HFF-Myc (cell line): ENCODE results near the gene FIGNL2.
A peak's percentile ranks its signal among the peaks of the same experiment; 100 is the strongest.

Experiments used
- DNase-seq: peaks from one replicate; pipeline ENCODE4 v3.0.0-alpha.2; 2011; ENCODE audit warnings: low read depth; ENCODE audit errors: extremely low read depth
- H3K4me3 ChIP-seq: replicated peaks from 2 replicates; pipeline ENCODE4 v1.5.1; 2011; ENCODE audit warnings: low read depth, mild to moderate bottlenecking, control low read depth, low read length
- TF ChIP-seq, protein P1 (sequence below): IDR thresholded peaks from 2 replicates; pipeline ENCODE4 v1.5.1; 2012; ENCODE audit warnings: mild to moderate bottlenecking, low read depth, low read length, control low read depth; ENCODE audit errors: missing control alignments

FIGNL2 gene

GRCh38 chr12:51817027-51817953 lies 31.2 kb downstream of the FIGNL2 start:
- TF ChIP-seq, protein P1, sequence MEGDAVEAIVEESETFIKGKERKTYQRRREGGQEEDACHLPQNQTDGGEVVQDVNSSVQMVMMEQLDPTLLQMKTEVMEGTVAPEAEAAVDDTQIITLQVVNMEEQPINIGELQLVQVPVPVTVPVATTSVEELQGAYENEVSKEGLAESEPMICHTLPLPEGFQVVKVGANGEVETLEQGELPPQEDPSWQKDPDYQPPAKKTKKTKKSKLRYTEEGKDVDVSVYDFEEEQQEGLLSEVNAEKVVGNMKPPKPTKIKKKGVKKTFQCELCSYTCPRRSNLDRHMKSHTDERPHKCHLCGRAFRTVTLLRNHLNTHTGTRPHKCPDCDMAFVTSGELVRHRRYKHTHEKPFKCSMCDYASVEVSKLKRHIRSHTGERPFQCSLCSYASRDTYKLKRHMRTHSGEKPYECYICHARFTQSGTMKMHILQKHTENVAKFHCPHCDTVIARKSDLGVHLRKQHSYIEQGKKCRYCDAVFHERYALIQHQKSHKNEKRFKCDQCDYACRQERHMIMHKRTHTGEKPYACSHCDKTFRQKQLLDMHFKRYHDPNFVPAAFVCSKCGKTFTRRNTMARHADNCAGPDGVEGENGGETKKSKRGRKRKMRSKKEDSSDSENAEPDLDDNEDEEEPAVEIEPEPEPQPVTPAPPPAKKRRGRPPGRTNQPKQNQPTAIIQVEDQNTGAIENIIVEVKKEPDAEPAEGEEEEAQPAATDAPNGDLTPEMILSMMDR = no peak
- H3K4me3 ChIP-seq = no peak overlapping the region
- DNase-seq = no peak

DNA sequence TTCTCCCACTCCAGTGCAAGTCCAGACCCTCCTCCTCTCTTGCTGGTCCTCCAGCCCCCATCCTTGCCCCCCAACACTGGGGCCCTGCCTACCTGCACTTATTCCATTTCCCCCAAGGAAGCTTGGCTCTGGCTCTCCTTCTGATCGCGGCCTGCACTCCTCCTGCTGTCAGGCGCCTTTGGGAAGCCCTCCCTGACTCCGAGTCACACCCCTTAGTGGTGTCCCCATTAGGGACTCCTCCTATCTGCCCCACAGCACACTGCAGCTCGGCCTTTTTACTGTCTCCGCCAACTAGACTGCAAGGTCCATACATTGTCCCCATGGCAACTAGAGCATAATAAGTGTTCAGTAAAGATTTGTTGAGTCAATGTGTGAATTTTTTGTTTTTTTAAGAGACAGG lies 32.9 kb downstream of the FIGNL2 start:
- no peak overlapping the region for H3K4me3 ChIP-seq
- no peak for DNase-seq
- TF ChIP-seq, protein P1 = no peak

DNA sequence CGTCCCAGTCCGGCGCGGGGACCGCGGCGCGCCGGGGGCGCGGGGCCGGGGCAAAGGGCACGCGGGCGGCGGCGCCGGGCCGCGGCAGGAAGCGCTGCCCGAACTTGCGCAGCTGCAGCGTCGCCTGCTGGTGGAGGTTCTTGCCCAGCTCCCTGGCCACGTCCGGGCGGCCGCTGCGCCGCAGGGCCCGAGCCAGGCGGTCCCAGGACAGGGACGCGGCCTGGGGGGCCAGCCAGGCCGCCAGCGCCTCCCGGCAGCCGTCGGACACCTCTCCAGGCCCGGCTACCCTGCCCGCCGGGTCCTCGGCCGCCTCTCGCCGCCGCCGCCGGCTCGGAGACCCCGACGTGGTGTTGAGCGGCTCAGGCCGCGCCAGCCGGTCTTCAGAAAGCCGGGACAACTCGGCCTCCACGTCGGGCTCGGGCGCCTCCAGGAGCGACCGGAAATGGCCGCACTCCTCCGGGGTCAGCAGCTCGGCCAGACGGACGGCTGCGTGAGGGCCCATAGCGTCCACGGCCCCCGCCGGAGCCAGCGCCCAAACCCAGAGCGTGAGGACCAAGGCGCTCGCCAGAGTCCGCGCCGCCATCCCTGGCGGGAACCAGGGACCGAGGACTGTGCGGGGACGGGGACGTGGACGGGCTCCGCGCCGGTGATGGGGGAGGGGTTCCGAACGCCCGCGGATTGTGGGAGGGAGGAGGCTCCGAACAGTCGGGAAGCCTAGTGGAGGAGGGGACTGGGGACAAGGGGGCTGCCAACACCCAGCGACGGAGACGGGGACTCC lies 34.0 kb downstream of the FIGNL2 start:
- TF ChIP-seq, protein P1 = peak; percentile 26

DNA sequence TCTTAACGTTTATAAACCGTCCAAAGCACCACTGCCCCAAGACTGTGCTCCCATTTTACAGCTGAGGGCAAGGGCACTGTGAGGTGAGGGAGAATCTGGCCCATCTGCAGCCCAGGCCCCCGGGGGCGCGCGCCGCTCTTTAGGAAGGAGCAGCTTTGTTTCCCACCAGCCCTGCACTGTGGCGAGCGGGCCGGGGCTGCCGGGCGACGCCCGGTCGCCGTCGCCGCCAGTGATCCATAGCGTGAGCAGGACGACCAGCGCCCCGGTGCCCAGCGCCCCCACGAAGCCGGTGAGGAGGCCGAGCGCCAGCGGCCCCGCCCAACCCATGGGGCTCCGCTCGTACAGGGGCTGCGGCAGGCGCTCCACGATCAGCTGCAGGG lies 34.6 kb downstream of the FIGNL2 start:
- peak overlapping the region; percentile 28 for H3K4me3 ChIP-seq
- TF ChIP-seq, protein P1 = no peak

More for the DNA sequence above, 34.0 kb downstream of the FIGNL2 start:
- peak; percentile 27 for DNase-seq
- peak overlapping the region; percentile 41 for H3K4me3 ChIP-seq

GRCh38 chr12:51812871-51813270 lies 35.6 kb downstream of the FIGNL2 start:
- no peak for DNase-seq
- no peak overlapping the region for H3K4me3 ChIP-seq
- TF ChIP-seq, protein P1 = no peak

More for the DNA sequence above, 34.6 kb downstream of the FIGNL2 start:
- DNase-seq = no peak

- H3K4me3 ChIP-seq = no peak overlapping the region
- DNase-seq = no peak
- TF ChIP-seq, protein P1 = no peak
Measured at GRCh38 chr12:51811203-51812202, 37.0 kb downstream of the FIGNL2 start.
